ENCODE measurements around the gene MEF2A.

- TF ChIP-seq E2F4 (IDR thresholded peaks at IDR 0.05; ENCODE audit: low read depth, low read length): no peak
- no peak for TF ChIP-seq TAF1 (IDR thresholded peaks at IDR 0.05; ENCODE audit: borderline replicate concordance, low read depth, low read length)
These were observed 146.6 kb downstream of the MEF2A start for GRCh38 chr15:99712415-99712814.
